HG03460 (cell line): ENCODE data around the gene SETD4.

Source experiments
- ATAC-seq: cut with Tn5 transposase; IDR thresholded peaks from one replicate; pipeline ENCODE4 v1.9.1; 2021; ENCODE audit not compliant: unreplicated experiment

SETD4 gene

GRCh38 chr21:36048357-36048756, 12.0 kb downstream of the SETD4 start:
- ATAC-seq, result no peak

DNA sequence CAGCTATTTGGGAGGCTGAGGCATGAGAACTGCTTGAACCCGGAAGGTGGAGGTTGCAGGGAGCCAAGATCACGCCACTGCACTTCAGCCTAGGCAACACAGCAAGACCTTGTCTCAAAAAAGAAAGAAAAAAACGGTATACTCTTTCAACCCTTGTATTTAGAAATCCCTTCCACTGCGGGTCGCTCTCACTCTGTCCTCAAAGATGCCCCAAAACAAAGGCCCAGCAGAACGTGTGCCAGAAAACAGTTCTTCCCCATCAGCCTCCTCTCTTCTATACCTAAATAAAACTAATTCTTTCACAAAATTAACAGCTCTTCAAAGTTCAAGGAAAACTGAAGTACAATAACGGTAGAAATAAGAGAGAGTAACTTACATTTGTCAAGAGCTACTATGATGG, 13.2 kb downstream of the SETD4 start:
- no peak for ATAC-seq

GRCh38 chr21:36045993-36046392, 14.3 kb downstream of the SETD4 start:
- ATAC-seq, result no peak

DNA sequence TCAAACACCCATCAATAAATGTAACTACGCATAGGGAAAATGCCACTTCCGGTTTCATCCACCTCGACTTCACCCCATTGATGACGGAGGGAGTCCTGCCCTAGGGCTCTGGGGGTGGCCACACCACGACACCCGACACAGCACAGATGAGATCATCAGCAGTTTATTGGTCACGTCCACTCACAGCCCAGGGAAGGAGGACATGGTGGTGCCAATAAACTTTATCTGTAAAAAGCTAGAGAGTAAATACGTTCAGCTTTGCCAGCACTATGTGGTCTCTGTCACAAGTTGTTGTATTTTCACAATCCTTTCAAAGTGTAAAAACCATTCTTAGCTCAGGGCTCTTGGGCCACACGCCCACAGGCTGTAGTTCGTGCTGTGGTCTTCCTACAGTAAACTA, 16.3 kb downstream of the SETD4 start:
- no peak for ATAC-seq

DNA sequence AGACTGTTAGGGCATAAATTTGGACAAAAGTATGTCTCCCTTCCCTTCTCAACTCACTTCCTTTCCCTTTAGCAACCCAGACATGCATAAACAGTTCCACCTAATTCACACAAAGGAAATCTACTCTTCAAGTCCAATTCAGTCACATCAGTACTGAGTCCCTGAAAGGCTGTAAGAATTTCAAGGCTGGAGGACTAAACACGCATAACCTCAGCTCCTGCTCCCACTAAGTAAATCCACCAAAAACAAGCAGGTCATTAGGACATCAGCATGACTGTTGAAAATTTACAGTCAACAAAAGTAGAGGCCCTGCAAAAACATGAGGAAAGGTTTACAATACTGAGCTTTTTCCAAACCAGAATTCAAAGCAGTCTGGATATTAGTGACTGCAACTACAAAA, 18.4 kb downstream of the SETD4 start:
- no peak for ATAC-seq

DNA sequence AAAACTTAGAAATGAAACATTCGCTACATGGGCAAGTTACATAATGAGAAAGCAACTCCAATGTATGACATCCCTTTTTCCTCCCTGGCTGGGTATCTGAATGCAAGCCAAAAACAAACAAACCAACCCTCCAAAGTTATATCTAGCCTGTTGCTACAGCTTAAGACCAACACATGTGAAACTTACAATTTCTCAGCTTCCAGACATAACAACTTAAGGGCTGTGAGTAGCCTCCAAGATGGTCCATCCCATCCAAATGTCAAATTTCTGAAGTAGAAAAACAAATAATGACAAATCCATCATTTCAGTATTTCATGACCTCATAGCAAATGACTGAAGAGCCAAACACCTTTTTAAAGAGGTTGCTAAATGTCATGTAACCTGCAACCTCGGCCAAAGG, 19.9 kb downstream of the SETD4 start:
- no peak for ATAC-seq

- no peak for ATAC-seq
These were observed 20.5 kb downstream of the SETD4 start for GRCh38 chr21:36039861-36040260.

DNA sequence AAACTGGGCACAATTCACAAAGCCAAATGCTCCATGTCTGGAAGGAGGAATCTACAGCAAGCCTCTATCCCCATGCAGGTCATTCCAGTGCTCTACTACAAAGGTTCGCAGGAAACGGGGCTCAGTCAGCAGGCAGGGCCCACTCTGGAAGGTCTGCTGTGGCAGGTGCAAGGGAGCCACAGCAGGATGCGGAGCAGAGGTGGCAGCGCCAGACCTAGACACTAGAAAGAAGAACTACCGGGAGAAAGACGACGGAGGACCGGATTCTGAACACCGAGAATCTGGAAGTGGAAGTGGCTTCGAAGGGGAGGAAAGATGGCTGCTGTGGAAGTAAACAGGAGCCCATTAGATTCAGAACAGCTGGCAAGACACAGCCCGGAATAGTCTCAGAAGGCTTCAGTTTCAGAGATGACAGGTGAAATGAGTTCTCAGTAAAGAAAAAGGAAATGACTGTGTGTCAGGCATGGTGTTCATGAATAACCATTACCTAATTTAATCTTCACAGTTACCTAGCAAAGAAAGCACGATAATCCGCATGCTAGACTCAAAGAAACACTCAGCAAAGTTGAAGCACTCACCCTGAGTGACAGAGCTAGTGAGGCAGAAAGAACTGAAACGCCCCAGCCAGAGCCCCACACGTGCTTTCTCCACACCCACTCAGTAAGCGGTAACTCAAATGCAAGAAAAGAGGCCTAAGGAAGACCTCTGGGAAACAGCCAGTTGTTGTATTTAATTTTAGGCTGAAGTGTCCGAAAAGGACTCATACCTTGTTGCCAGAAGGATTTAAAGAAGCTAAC, 21.4 kb downstream of the SETD4 start:
- no peak for ATAC-seq

DNA sequence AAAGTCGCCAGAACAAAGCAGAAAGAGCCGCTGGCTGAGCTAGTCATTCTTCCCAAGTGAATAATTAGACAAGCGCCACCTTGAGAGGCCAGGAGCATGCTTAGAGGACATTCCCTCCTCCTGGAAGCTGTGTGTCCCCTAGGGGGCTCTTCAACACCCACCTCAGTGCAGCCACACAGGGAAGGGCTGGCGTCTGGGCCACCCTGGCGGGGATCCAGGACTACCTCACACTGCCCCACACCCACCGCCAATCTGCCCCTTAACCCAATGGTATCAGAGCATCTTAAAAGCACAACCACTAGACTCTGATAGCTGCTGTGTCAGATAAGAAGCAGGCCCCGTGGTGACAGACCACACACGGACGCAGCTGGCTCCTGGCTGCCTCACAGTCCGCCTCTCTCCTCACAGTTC, 24.9 kb downstream of the SETD4 start:
- ATAC-seq, result no peak

DNA sequence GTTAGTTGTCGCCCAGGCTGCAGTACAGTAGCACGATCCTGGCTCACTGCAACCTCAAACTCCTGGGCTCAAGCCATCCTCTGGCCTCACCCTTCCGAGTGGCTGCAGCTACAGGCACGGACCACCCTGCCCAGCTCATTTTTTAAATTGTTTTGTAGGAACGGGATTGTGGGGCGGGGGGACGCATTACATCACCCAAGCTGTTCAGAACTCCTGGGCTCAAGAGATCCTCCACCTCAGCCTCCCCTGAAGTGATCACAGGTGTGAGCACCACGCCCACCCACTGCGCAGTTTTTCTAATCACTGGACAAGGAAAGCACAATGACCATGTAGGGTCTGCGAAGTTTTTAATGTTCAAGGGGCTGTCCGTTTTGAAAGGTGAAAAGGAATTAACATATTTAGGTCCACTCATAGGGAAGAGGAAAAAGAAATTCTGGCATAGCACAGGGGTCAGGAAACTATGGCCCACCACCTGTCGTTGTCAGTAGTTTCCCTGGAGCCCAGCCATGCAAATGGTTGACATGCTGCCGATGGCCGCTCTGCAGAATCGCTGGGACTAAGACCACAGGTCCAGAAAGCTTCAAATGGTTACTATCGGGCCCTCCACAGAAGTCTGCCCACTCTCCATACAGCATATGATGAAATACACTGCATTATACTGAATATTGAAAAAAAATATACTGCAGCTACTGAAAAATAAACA, 26.0 kb downstream of the SETD4 start:
- no peak for ATAC-seq

DNA sequence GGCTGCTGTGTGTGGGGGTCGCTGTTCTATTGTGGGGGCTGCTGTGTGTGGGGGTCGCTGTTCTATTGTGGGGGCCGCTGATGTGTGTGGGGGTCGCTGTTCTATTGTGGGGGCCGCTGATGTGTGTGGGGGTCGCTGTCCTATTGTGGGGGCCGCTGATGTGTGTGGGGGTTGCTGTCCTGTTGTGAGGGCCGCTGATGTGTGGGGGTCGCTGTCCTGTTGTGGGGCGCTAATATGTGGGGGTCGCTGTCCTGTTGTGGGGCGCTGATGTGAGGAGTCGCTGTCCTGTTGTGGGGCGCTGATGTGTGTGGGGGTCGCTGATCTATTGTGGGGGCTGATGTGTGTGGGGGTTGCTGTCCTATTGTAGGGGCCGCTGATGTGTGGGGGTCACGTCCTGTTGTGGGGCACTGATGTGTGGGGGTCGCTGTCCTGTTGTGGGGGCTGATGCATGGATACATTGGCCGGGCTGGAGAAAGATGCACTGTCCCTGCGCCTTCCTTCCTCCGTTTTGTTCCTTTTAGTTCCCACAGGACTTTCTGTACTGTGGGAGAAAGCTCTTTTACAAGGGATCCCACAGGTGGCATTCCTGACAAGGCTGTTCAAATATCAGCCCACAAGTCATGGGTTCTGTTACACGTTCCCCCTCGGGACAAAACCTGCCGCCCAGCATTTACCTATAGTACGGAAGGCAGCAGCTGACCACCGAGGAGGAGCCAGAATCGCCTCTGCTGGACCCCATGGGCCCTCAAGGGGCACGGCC, 27.5 kb downstream of the SETD4 start:
- ATAC-seq, result no peak

DNA sequence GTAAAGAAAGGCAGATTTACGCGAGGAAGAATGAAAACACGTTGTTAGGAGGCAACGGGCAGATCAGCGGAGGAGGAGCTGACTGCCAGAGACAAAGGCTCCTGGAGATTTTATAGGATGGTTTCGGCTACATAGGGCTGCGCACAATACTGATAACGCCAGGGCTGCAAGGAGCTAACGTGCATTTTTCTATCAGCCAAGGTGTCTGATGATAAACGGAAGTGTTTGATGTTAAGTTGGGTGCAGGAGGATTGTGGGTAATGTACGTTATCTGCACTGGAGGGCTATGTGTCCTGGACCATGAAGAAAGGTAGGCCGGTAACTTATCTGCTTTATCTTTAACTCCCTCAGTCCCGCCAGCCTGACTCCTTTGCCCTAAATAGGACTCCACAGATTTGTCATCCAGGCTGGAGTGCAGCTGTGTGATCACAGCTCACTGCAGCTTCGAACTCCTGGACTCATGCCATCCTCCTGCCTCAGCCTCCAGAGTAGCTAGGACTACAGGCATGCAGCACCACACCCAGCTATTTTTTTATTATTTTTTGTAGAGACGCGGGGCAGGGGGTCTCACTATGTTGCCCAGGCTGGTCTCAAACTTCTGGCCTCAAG, 29.6 kb downstream of the SETD4 start:
- ATAC-seq, result no peak

DNA sequence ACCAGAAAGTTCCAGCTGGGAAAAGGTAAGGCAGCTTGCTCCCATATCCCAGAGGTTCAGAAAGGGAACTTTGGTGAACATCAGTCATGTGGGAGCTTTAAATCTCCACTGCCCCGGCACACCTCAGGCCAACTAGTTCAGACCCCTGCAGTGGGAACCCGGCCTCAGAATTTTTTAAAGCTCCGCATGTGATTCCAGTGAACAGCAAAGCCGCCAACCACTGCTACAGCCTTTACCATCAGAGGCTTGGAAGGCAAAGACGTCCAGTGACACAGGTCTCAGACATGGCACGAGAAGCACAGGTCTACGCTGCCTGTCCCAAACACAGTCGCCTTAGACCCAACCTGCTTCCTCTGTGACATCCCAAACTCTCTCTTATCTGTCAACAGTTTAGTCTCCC, 31.0 kb downstream of the SETD4 start:
- no peak for ATAC-seq

GRCh38 chr21:36028127-36029069, 31.9 kb downstream of the SETD4 start:
- peak; percentile 55 for ATAC-seq

GRCh38 chr21:36027347-36027746, 33.0 kb downstream of the SETD4 start:
- no peak for ATAC-seq

- no peak for ATAC-seq
These were observed 35.5 kb downstream of the SETD4 start for GRCh38 chr21:36024782-36025181.

GRCh38 chr21:36023092-36023480, 37.2 kb downstream of the SETD4 start:
- no peak for ATAC-seq

- no peak for ATAC-seq
These were observed 37.8 kb downstream of the SETD4 start for GRCh38 chr21:36022427-36023091.

DNA sequence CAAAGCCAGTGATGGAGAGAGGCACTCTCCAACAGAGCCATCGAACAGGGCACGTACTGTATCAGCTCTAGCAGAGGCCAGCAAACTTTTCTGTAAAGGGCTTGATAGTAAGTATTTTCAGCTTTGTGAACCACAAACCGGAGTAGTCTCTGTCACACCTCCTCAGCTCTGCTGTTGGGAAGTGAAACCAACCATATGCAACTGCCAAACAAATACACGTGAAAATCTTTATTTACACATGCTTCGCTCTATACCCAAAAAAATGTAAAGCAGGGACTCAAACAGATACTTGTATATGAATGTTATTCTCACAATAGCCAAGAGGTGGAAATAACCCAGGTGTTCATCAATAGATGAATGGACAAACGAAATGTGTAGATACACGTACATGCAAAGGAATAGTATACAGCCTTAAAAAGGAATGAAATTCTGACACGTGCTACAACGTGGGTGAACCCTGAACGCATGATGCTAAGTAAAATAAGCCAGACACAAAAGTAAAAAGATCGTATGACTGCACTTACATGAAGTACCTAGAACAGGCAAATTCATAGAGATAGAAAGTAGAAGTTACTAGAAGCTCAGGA, 39.0 kb downstream of the SETD4 start:
- no peak for ATAC-seq
